GM18873 (cell line): ENCODE data around the gene RASA4B.
"Not testable (repeated sequence)": the region's sequence is repeated elsewhere in the genome, so short reads cannot be mapped to it uniquely, and the experiment has no call there.

ENCODE experiments used
- ATAC-seq: cut with Tn5 transposase; IDR thresholded peaks from one replicate; pipeline ENCODE4 v1.9.1; 2021; ENCODE audit warnings: mild to moderate bottlenecking, moderate library complexity, moderate number of reproducible peaks; ENCODE audit not compliant: unreplicated experiment, low FRiP score

Gene RASA4B

DNA sequence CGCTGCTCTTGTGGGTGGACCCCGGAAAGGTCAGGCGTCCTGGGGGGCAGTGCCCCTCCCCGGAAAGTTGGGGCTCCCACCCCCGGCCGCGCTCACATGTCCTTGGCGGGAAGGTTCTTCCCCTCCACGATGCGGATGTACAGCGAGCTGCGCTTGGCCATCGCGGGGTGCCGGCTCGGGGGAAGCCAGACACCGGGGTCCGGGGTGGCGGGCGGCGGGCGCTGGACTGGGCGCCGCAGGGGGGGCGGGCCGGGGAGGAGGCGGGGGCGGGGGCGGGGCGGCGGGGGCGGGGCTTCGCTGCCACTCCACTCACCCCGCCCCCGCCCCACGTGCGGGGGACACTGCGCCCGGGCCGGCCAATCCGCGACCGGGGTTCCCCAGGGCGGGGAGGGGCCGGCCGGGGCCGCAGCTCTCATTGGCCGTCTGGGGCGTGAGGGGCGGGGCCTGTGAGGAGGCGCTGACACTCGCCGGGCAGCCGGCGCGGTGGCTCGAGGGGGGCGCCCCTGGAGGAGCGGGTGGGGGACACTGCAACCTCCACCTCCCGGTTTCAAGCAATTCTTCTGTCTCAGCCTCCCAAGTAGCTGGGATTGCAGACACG lies at the start of gene RASA4B:
RASA4B (minus strand) TSS at position 228 of the 598 bp plus-strand sequence; CDS start at position 161, 67 bp downstream.
- ATAC-seq: peak; percentile 30

DNA sequence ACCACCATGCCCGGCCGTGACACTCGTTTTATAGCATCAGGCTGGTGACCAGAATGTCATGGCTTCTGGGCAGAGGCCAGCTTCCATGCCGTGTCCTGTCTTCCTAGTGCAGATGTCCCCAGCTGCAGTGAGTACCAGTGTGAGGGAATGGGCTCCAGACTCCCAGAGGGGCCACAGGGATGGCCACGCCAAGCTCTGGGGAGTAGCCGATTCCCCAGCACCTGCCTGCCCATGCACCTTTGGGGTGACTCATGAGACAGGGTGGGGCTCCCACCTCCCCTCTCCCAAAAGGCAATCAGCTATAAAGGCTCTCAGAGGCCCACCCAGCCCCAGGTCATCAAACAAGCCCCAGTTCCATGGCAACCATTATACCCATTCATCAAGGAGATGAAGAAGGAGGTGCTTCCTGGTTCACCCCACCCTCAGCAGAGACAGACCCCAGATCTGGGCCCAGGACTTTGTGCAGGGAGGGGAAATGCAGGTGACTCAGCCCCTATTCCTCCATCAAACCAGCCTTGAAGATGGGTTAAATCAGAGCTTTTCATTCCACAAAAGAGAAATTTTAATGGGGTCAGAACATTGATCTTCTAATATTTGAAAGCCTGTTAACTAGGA lies 33.3 kb upstream of the RASA4B start, which contains the start of gene SPDYE2:
SPDYE2 (plus strand) TSS at position 419 of the 615 bp plus-strand sequence. CDS start 2,030 bp downstream, outside the sequence.
- ATAC-seq: not testable (repeated sequence)

DNA sequence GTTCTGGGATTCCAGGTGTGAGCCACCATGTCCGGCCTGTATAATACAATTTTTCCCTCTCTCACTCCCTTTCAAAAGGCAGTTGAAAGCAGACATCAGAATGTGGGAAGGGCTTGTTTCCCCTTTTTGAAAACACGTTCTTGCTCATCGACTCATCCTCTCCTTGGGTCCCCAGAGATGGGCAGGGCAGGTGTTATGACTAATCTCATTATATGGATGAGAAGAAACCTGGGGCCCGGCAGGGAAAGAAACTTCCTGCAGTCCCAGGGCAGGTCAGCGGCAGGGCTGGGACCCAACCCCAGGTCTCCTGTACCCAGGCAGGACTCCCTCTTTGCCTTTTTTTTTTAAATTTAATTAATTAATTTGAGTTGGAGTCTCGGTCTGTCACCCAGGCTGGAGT lies 28.8 kb upstream of the RASA4B start:
- ATAC-seq: peak; percentile 72

DNA sequence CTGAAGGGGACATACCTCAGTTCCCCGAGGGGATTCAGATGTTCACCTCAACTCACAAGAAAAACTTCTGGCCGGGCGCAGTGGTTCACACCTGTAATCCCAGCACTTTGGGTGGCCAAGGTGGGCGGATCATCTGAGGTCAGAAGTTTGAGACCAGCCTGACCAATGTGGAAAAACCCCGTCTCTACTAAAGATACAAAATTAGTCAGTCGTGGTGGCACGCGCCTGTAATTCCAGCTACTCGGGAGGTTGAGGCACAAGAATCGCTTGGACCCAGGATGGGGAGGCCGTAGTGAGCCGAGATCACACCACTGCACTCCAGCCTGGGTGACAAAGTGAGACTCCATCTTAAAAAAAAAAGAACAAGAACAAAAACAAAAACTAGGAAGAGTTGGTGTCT lies 27.7 kb upstream of the RASA4B start:
- not testable (repeated sequence) for ATAC-seq

DNA sequence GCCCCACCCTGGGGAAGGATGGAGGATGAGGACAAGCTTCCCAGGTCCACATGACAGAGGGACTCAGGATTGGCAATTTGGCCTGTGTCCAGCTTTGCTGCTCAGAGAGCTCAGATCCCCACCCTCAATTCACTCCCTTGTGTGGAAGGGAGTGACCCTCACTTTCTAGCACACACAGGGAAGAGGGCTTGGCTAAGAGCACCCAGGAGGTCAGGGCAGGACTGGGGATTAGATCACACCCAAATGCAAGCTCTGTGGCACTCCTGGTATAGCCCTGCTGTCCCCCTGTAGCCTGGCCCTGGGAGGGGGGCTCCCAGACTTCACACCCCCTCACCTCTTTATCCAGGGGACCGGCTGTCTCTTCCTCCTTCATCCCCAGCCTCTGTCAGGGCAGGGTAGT lies 26.8 kb upstream of the RASA4B start:
- not testable (repeated sequence) for ATAC-seq

DNA sequence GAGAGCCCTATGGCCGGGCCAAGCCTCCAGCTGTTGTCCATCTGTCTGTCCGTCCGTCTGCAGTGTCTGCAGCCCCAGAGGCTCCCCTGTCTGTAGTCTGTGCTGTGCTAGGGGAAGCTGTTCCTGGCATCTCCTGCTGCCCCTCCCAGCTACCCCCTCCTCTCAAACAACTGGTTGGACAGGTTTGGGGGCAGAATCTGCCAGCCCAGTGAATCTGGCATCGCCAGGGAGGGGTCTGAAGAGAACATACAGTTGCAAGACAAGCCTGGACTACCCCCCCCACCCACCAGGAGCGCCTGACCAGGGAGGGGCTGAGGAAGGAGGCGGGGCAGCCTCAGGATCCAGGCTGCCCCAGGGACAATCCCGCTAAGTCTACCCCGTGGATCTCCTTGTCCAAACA lies 26.0 kb upstream of the RASA4B start, which contains the start of gene UPK3BL2:
UPK3BL2 (minus strand) TSS at position 101 of the 400 bp plus-strand sequence; CDS start at position 41, 60 bp downstream.
- ATAC-seq: not testable (repeated sequence)

DNA sequence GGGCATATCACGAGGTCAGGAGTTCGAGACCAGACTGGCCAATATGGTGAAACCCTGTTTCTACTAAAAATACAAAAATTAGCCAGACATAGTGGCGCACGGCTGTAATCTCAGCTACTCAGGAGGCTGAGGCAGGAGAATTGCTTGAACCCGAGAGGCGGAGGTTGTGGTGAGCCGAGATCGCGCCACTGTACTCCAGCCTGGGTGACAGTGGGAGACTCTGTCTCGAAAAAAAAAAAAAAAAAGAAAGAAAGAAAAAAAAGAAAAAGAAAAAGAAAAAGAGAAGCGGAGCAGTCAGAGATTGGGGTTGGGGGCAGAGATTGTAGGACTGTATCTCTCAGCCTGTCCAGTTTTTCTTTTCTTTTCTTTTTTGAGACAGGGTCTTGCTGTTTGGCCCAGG lies 25.2 kb upstream of the RASA4B start:
- ATAC-seq: not testable (repeated sequence)

DNA sequence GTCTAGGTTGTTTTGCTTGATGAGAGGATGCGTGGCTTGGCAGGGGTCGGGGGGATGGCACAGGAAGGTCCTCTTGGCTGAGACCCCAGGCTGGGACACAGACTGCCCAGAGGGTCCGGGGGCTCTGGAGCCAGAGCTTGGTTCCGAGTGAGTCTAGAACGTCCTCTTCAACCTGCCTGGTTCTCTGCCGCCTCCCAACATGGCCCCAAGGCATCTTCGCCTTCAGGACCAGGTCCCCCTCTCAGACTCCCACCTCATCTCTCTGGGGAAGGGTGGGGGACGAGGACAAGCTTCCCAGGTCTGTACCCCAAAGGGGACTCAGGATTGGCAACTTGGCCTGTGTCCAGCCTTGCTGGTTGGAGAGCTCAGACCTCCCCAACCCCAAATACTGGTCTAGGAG lies 24.5 kb upstream of the RASA4B start:
- ATAC-seq: not testable (repeated sequence)

DNA sequence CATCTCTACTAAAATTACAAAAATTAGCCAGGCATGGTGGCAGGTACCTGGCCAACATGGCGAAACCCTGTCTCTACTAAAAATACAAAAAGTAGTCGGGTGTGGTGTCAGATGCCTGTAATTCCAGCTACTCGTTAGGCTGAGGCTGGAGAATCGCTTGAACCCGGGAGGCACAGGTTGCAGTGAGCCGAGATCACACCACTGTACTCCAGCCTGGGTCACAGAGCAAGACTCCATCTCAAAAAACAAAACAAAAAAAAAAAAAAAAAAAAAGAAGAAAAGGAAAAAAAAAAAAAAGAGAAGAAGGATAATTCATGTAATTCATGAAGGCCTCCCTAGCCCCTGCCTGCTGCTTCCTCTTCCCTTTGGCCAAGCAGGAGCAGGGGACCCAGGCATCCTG lies 23.0 kb upstream of the RASA4B start:
- not testable (repeated sequence) for ATAC-seq

DNA sequence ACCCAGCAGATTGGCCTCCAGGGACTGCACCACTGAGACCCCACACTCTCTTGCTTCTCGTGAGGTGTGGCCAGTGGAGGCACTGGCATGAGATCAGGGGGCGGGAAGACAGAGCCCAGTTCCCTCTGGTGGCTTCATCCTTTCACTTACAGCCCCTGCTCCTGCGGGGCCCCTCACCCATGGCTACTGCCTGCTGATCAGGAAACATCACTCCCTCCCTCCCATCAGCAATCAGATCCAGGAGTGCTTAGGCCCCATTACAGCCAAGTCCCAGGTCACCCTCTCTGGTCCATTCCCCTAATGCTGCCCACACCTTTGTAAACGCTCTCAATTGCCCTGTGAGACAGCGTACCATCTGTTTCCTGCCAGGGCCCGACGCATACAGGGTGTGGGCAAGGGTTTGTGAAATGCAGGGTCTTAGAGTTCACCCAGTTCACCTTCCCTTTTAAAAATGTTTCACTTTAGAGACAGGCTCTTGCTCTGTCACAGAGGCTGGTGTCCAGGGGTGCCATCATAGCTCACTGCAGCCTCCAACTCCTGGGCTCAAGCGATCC lies 17.6 kb upstream of the RASA4B start:
- ATAC-seq: not testable (repeated sequence)

DNA sequence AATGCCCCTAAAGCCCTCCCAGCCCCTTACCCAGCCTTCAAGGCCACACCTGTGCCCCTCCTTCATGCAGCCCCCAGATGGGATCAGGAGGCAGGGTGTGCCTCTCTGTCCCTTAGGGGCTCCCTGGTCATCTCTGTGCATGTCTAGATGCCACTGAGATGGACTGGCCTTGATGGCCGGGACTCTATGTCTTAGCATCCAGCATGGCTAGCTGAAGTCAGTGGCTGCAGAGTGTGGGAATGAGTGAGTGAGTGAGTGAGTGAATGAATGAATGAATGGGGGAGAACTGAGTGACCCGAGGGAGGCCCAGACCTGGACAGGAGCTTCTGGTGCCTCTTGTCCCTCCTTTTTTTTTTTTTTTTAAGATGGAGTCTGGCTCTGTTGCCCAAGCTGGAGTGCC lies 14.6 kb upstream of the RASA4B start:
- not testable (repeated sequence) for ATAC-seq

DNA sequence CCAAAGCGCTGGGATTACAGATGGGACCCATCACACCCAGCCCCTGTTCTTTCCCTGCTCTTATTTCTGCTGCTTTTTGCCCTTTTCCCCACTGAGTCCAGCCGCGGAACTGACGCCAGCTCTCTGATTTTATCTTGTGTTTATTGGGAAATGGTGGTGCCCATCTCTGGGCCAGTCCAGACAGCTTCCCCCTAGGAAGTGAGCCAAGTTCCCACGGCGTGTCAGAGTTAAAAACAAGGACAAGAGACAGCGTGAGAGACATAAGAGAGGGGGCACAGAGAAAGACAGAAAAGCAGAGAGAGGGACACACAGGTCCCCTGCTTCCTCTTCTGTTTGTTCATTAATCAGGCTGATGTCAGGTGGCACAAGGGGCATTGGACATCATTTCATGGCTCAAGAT lies 14.0 kb upstream of the RASA4B start:
- ATAC-seq: not testable (repeated sequence)

DNA sequence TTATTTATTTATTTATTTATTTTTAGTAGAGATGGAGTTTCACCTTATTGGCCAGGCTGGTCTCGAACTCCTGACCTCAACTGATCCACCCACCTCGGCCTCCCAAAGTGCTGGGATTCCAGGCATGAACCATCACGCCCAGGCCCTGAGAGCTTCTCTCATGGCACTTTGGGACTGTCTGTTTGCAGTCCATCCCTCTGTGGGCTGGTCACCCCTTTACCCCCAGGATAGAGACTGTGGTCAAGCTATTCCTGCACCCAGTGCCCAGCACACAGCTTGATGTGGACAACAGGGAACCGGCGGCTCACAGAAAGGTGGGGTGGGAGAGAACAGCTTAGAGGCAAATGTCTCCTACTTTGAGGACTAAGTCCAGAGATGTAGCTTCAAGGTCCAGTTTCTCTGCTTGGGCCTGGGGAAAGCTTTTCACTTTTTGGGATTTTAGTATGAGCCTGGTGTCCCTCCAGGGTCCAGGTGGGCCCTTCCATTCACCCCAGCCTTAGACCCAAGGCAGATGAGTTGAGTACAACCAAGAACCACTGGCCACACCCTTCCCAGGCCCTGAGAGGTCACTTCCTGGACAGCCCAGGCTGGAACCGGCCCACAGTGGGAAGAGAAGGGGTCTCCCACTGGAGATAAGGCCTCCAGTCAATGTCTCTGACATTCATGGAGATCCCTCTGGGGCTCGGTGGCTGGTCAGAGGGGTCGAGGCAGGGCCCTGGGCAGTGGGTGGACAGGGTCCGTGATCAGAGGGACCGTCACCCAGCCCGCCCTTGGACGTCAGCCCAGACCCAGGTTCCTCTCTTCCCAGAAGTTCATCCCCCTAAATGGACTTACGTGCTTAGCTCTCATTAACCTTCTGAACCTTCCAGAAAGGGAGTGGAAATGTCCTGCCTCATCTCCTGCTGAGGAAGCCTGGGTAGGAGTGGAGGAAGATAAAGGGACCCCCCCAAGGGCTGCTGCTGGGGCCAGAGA lies 10.5 kb upstream of the RASA4B start:
- not testable (repeated sequence) for ATAC-seq

DNA sequence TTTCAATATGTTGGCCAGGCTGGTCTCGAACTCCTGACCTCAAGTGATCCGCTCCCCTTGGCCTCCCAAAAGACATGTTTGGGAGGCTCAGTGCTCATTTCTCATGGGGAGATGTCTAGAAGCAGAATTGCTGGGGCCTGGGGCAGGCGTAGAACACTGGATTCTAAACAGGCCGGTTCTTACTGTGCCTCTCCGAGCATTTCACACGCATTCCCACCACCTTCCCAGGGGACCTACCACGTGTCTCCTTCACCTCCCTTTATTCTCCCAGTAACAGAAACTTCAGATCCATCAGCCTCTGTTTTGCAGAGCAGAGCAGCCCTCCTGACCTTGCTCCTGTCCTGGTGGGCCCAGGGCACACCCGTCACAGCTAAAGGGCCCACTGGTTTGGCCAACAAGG lies 9.6 kb upstream of the RASA4B start:
- not testable (repeated sequence) for ATAC-seq

DNA sequence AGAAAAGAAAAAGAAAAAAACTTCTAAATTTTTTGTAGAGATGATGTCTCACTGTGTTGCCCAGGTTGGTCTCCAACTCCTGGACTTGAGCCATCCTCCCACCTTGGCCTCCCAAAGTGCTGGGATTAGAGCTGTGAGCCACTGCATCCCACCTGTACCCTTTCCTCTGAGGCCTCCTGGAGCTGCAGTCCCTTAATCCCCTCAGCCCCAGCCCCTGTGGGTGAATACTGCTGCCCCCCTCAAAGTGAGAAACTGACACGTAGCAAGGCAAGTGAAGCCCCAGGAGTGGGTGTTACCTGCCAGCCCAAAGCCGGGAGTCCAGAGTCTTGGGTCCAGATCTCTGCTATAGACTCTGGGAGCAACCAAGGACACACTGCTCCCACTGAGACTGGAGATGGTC lies 7.2 kb upstream of the RASA4B start:
- not testable (repeated sequence) for ATAC-seq

DNA sequence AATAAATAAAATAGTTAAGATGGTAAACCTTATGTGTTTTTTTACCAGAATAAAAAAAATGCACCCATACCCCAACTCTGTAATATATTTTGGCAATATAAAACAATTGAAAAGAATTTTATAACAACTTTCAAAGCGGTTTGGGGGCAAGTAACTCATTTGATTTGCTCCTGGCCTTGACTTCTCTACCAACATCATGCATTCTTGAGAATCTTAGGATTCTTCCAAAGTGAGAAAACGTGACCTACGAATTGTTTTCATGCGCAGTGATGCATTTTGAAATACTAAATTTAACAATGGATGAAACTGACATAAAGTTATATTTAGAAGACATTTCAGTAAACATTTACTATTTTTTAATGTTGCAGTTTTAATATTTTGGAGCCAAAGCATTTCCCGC lies 3.2 kb upstream of the RASA4B start:
- ATAC-seq: not testable (repeated sequence)

DNA sequence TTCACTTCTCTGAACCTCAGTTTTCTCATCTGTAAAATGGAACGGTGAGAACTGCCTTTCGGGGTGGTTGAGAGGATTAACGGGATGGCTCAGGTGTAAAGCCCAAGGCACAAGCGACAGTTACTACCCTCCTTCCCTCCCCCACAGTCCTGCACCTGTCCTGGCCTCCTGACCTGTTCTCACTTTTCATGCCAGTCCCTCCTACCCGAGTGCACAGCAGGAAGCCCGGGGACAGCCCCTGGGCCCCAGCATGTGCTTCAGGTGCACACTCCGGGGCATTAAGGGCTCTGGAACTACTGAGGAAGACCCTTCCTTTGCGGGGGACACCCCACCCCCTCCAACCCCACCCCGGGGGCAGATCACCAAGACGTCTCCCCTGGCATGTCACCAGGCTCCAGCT lies 626 bp downstream of the RASA4B start:
- ATAC-seq: not testable (repeated sequence)

DNA sequence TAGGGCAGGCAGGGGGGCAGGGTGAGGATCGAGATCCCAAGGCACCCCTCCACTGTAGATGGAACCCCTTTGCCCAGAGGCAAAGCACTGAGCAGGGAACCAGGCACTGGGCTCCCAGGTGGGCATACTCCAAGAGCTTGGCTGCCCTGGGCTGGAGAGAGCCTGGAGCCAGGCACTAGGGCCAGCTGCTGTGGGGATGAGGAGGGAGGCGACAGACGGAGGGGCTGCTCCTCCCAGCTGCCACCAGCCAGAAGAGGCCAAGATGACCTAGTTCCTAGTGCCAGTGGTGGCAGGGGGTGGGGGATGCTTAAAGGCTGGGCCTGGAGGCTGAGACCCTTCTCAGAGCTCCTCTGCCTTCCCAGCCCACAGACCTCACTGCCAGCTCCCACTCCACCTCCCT lies 1.7 kb downstream of the RASA4B start:
- ATAC-seq: not testable (repeated sequence)

DNA sequence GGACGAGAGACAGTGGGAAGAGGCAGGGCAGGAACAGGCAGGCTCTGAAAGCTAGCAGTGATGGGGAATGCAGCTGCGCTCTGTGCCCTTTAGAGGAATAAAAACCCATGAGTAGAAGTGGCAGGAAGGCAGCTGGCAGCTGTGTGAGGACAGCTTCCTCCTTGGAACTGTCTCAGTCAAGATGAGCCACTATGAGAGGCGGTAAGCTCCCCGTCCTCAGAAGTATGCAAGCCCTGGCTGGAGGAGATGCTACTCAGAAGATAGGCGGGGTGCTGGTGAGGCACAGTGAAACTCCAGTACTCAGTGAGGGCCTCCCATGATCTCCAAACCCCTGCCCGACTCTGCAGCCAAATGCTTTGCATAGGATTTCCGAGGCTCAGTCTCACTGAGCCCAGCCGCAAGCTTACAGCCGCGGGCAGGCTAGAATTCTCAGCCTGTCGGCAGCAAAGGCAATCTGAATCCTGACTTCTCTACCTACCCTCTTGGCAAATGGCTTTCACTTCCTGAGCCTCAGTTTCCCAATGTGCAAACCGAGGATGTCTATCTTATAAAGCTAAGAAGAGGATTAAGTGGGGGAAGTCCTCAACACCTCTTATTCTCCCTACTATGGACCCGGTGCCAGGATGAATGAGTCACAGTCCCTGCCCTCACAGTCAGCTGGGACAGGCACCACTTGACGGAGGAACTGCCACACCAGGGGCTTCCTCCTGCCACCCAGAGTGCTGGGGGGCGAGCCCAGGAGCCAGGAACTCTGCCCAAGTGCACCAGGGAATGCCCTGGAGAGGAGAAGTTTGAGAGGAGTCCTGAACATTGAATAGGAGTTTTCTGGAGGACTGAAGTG lies 2.5 kb downstream of the RASA4B start:
- ATAC-seq: peak; percentile 76
